LoVo (cell line): ENCODE data around the gene SEMA4G.

Experiments used
- DNase-seq: peaks from one replicate; pipeline ENCODE4 v3.0.0-alpha.2; 2016; ENCODE audit warnings: low spot score

Gene SEMA4G

GRCh38 chr10:101007915-101008822, 38.9 kb downstream of the SEMA4G start:
- DNase-seq, result no peak

GRCh38 chr10:101008823-101009423, 39.6 kb downstream of the SEMA4G start:
- no peak for DNase-seq

GRCh38 chr10:101010329-101010728, 41.0 kb downstream of the SEMA4G start:
- DNase-seq, result no peak

GRCh38 chr10:101011517-101012423, 42.5 kb downstream of the SEMA4G start:
- no peak for DNase-seq

- DNase-seq, result peak; percentile 89
Observed at GRCh38 chr10:101012525-101013364, 43.4 kb downstream of the SEMA4G start.

GRCh38 chr10:101013365-101013825, 44.1 kb downstream of the SEMA4G start:
- no peak for DNase-seq

- peak; percentile 57 for DNase-seq
Observed at GRCh38 chr10:101014230-101014884, 45.1 kb downstream of the SEMA4G start.

- DNase-seq, result no peak
Observed at GRCh38 chr10:101014966-101015581, 45.8 kb downstream of the SEMA4G start.

GRCh38 chr10:101015582-101015973, 46.3 kb downstream of the SEMA4G start:
- DNase-seq, result no peak

GRCh38 chr10:101016814-101017213, 47.5 kb downstream of the SEMA4G start:
- DNase-seq, result no peak

- no peak for DNase-seq
Observed at GRCh38 chr10:101018118-101018599, 48.9 kb downstream of the SEMA4G start.

- peak; percentile 46 for DNase-seq
Observed at GRCh38 chr10:101018600-101019439, 49.5 kb downstream of the SEMA4G start.
